ENCODE measurements around the gene AUH. TPM values are rescaled to one million over a fixed set of nuclear protein-coding genes. Genes with fewer than 3 reads are reported as not detected.

AUH gene
- polyA plus RNA-seq, 1 donor from 2014 or later, result 42.6 TPM

Other genes starting within 250 kb of the AUH start
- 27.9 and 31.6 TPM in 2 replicates for gene NFIL3, start 61.9 kb upstream of the AUH start, polyA plus RNA-seq